ENCODE results near the gene CHADL. TPM values are rescaled to one million over a fixed set of nuclear protein-coding genes. Genes with fewer than 3 reads are reported as not detected.

Gene CHADL
- total and polyA plus RNA-seq, 9 of the 15 experiments (the other 6 are each of a cell fraction or from before 2014, with no cell fraction given), result not detected

- TF ChIP-seq ZBTB34 (CRISPR knock-in tag; IDR thresholded peaks at IDR 0.05), result no peak
- TF ChIP-seq TRIM24 (IDR thresholded peaks at IDR 0.05), result no peak
- TF ChIP-seq KAT8 (IDR thresholded peaks at IDR 0.05; ENCODE audit: low read depth), result no peak
- TF ChIP-seq, protein P1, sequence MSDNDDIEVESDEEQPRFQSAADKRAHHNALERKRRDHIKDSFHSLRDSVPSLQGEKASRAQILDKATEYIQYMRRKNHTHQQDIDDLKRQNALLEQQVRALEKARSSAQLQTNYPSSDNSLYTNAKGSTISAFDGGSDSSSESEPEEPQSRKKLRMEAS (CRISPR knock-in tag; IDR thresholded peaks at IDR 0.05), result peak; percentile 69
- TF ChIP-seq ZNF3 (CRISPR knock-in tag; IDR thresholded peaks at IDR 0.05), result no peak
- TF ChIP-seq NFRKB (IDR thresholded peaks at IDR 0.05; ENCODE audit: low read depth), result peak; percentile 52
- no peak for TF ChIP-seq MAFF (IDR thresholded peaks at IDR 0.05; ENCODE audit: low read length)
- no peak for TF ChIP-seq RHOXF2B (CRISPR knock-in tag; conservative IDR thresholded peaks at IDR 0.05)
- TF ChIP-seq, protein P2, sequence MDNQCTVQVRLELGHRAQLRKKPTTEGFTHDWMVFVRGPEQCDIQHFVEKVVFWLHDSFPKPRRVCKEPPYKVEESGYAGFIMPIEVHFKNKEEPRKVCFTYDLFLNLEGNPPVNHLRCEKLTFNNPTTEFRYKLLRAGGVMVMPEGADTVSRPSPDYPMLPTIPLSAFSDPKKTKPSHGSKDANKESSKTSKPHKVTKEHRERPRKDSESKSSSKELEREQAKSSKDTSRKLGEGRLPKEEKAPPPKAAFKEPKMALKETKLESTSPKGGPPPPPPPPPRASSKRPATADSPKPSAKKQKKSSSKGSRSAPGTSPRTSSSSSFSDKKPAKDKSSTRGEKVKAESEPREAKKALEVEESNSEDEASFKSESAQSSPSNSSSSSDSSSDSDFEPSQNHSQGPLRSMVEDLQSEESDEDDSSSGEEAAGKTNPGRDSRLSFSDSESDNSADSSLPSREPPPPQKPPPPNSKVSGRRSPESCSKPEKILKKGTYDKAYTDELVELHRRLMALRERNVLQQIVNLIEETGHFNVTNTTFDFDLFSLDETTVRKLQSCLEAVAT (IDR thresholded peaks at IDR 0.05), result no peak
- no peak for TF ChIP-seq MEIS2 (IDR thresholded peaks at IDR 0.05; ENCODE audit: partially characterized antibody)
- 0 out of 4 replicates have a peak, but pooled peaks of 1 of the 2 experiments have one; percentile 8 for TF ChIP-seq RAD21 (CRISPR knock-in tag; conservative IDR thresholded peaks at IDR 0.05 in 1 of 2, IDR thresholded peaks at IDR 0.05 in 1 of 2)
- no peak for TF ChIP-seq ZNF277 (CRISPR knock-in tag; IDR thresholded peaks at IDR 0.05; ENCODE audit: borderline replicate concordance)
- no peak for TF ChIP-seq ETV5 (CRISPR knock-in tag; IDR thresholded peaks at IDR 0.05; ENCODE audit: low read depth)
- TF ChIP-seq, protein P3, sequence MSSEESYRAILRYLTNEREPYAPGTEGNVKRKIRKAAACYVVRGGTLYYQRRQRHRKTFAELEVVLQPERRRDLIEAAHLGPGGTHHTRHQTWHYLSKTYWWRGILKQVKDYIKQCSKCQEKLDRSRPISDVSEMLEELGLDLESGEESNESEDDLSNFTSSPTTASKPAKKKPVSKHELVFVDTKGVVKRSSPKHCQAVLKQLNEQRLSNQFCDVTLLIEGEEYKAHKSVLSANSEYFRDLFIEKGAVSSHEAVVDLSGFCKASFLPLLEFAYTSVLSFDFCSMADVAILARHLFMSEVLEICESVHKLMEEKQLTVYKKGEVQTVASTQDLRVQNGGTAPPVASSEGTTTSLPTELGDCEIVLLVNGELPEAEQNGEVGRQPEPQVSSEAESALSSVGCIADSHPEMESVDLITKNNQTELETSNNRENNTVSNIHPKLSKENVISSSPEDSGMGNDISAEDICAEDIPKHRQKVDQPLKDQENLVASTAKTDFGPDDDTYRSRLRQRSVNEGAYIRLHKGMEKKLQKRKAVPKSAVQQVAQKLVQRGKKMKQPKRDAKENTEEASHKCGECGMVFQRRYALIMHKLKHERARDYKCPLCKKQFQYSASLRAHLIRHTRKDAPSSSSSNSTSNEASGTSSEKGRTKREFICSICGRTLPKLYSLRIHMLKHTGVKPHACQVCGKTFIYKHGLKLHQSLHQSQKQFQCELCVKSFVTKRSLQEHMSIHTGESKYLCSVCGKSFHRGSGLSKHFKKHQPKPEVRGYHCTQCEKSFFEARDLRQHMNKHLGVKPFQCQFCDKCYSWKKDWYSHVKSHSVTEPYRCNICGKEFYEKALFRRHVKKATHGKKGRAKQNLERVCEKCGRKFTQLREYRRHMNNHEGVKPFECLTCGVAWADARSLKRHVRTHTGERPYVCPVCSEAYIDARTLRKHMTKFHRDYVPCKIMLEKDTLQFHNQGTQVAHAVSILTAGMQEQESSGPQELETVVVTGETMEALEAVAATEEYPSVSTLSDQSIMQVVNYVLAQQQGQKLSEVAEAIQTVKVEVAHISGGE (CRISPR knock-in tag; IDR thresholded peaks at IDR 0.05), result no peak
- TF ChIP-seq CREM (IDR thresholded peaks at IDR 0.05; ENCODE audit: low read depth), result peak; percentile 76
- no peak for TF ChIP-seq ATF4 (CRISPR knock-in tag; IDR thresholded peaks at IDR 0.05)
- TF ChIP-seq L3MBTL2 (IDR thresholded peaks at IDR 0.05), result peak; percentile 78
These were observed 35.5 kb downstream of the CHADL start, which contains the start of gene L3MBTL2 (continued) for GRCh38 chr22:41204992-41205900.
